H9 (cell line): Measurements from ENCODE around the gene ZNF304. TPM values are rescaled to one million over a fixed set of nuclear protein-coding genes. Genes with fewer than 3 reads are reported as not detected.

Source experiments
- DNase-seq: peaks from one replicate; pipeline ENCODE4 v3.0.0-alpha.2; 2017
- H2AFZ ChIP-seq: one replicate; pipeline ENCODE4 v1.6.1; 2013; ENCODE audit warnings: mild to moderate bottlenecking, low read length, control low read depth, moderate library complexity
- H2AK5ac ChIP-seq: 2 replicates; pipeline ENCODE4 v1.6.1; 2013; ENCODE audit warnings: low read length, control low read depth, mixed read lengths; ENCODE audit not compliant: insufficient read length
- H2BK120ac ChIP-seq: one replicate; pipeline ENCODE4 v1.6.1; 2013; ENCODE audit warnings: low read depth, mild to moderate bottlenecking, low read length, control low read depth, inconsistent platforms; ENCODE audit not compliant: poor library complexity, severe bottlenecking
- H2BK12ac ChIP-seq: 2 replicates; pipeline ENCODE4 v1.6.1; 2013; ENCODE audit warnings: low read length, control low read depth, mixed read lengths, low read depth; ENCODE audit not compliant: insufficient read length
- H2BK15ac ChIP-seq: 2 replicates; pipeline ENCODE4 v1.6.1; 2013; ENCODE audit warnings: low read depth, low read length, control low read depth
- H2BK20ac ChIP-seq: one replicate; pipeline ENCODE4 v1.6.1; 2013; ENCODE audit warnings: low read depth, mild to moderate bottlenecking, low read length, control low read depth, inconsistent platforms; ENCODE audit not compliant: poor library complexity, severe bottlenecking
- H2BK5ac ChIP-seq: 2 replicates; pipeline ENCODE4 v1.6.1; 2013; ENCODE audit warnings: low read length, control low read depth, mixed read lengths; ENCODE audit not compliant: insufficient read length
- H3K14ac ChIP-seq: 2 replicates; pipeline ENCODE4 v1.6.1; 2013; ENCODE audit warnings: low read length, control low read depth; ENCODE audit not compliant: insufficient read depth
- H3K18ac ChIP-seq: 2 replicates; pipeline ENCODE4 v1.6.1; 2013; ENCODE audit warnings: low read depth, mild to moderate bottlenecking, mixed read lengths, low read length, control low read depth; ENCODE audit not compliant: insufficient read length
- H3K23ac ChIP-seq: 2 replicates; pipeline ENCODE4 v1.6.1; 2013; ENCODE audit warnings: low read length, control low read depth, mixed read lengths, low read depth; ENCODE audit not compliant: insufficient read length
- H3K23me2 ChIP-seq: 2 replicates; pipeline ENCODE4 v1.6.1; 2013; ENCODE audit warnings: low read depth, mild to moderate bottlenecking, mixed read lengths, low read length, control low read depth; ENCODE audit not compliant: insufficient read length, poor library complexity, severe bottlenecking
- H3K27ac ChIP-seq: 2 replicates; pipeline ENCODE4 v1.5.1; 2013; ENCODE audit warnings: low read length, control low read depth, mixed read lengths, low read depth; ENCODE audit not compliant: insufficient read length
- H3K27me3 ChIP-seq: 2 replicates; pipeline ENCODE4 v1.6.1; 2013; ENCODE audit warnings: low read length, control low read depth, inconsistent platforms; ENCODE audit not compliant: insufficient read depth
- H3K4ac ChIP-seq: 2 replicates; pipeline ENCODE4 v1.6.1; 2013; ENCODE audit warnings: low read depth, mild to moderate bottlenecking, control low read depth, inconsistent platforms, low read length, moderate library complexity
- H3K4me1 ChIP-seq: 2 replicates; pipeline ENCODE4 v1.6.1; 2013; ENCODE audit warnings: low read length, control low read depth, inconsistent platforms; ENCODE audit not compliant: insufficient read depth
- H3K4me2 ChIP-seq: 2 replicates; pipeline ENCODE4 v1.6.1; 2013; ENCODE audit warnings: low read length, control low read depth, mixed read lengths; ENCODE audit not compliant: insufficient read length, insufficient read depth
- H3K56ac ChIP-seq: 2 replicates; pipeline ENCODE4 v1.6.1; 2013; ENCODE audit warnings: low read depth, mild to moderate bottlenecking, mixed read lengths, low read length, control low read depth; ENCODE audit not compliant: insufficient read length
- H3K79me1 ChIP-seq: 2 replicates; pipeline ENCODE4 v1.6.1; 2013; ENCODE audit warnings: low read depth, mild to moderate bottlenecking, moderate library complexity, low read length, control low read depth, inconsistent platforms; ENCODE audit not compliant: insufficient read depth, poor library complexity, severe bottlenecking
- H3K79me2 ChIP-seq: 2 replicates; pipeline ENCODE4 v1.6.1; 2013; ENCODE audit warnings: low read length, control low read depth, inconsistent platforms; ENCODE audit not compliant: insufficient read depth
- H3K9ac ChIP-seq: 2 replicates; pipeline ENCODE4 v1.6.1; 2013; ENCODE audit warnings: low read length, control low read depth, mixed read lengths; ENCODE audit not compliant: insufficient read length; ENCODE audit errors: extremely low read depth
- H3K9me3 ChIP-seq: one replicate; pipeline ENCODE4 v1.6.1; 2013; ENCODE audit warnings: low read depth, low read length, inconsistent platforms; ENCODE audit not compliant: control insufficient read depth
- H3T11ph ChIP-seq: one replicate; pipeline ENCODE4 v1.6.1; 2013; ENCODE audit warnings: mild to moderate bottlenecking, low read length, control low read depth, inconsistent platforms
- H4K20me1 ChIP-seq: one replicate; pipeline ENCODE4 v1.6.1; 2013; ENCODE audit not compliant: control insufficient read depth, insufficient read length, insufficient read depth
- H4K5ac ChIP-seq: 2 replicates; pipeline ENCODE4 v1.6.1; 2013; ENCODE audit warnings: low read depth, mild to moderate bottlenecking, mixed read lengths, low read length, control low read depth; ENCODE audit not compliant: insufficient read length
- H4K8ac ChIP-seq: replicated peaks from 2 replicates; pipeline ENCODE4 v1.6.1; 2013; ENCODE audit warnings: low read length, control low read depth, mixed read lengths, low read depth; ENCODE audit not compliant: insufficient read length
- H4K91ac ChIP-seq: 2 replicates; pipeline ENCODE4 v1.6.1; 2013; ENCODE audit warnings: low read depth, mild to moderate bottlenecking, moderate library complexity, mixed read lengths, low read length, control low read depth; ENCODE audit not compliant: insufficient read length
- H3K27ac Mint-ChIP-seq, 3 experiments: 2 replicates in 2 of 3; 3 replicates in 1 of 3; pipeline ENCODE4 v1.8.0; 2020 to 2021; ENCODE audit warnings: mixed read lengths in 3 of 3, mild to moderate bottlenecking in 1 of 3, moderate library complexity in 1 of 3
- H3K27me3 Mint-ChIP-seq: 2 replicates; pipeline ENCODE4 v1.8.0; 2021; ENCODE audit warnings: low read depth, mild to moderate bottlenecking, moderate library complexity, mixed read lengths
- H3K36me3 Mint-ChIP-seq, 3 experiments: 2 replicates in 2 of 3; 3 replicates in 1 of 3; pipeline ENCODE4 v1.8.0; 2020 to 2021; ENCODE audit warnings: low read depth in 3 of 3, mixed read lengths in 3 of 3; ENCODE audit not compliant: insufficient read depth in 1 of 3
- H3K4me1 Mint-ChIP-seq, 2 experiments: 2 replicates each; pipeline ENCODE4 v1.8.0; 2020; ENCODE audit warnings: mixed read lengths in 2 of 2
- H3K4me3 Mint-ChIP-seq, 2 experiments: 2 replicates in 1 of 2; 3 replicates in 1 of 2; pipeline ENCODE4 v1.8.0; 2020 to 2021; ENCODE audit warnings: mild to moderate bottlenecking in 2 of 2, mixed read lengths in 2 of 2, moderate library complexity in 1 of 2
- H3K9me3 Mint-ChIP-seq, 2 experiments: 2 replicates in 1 of 2; 3 replicates in 1 of 2; pipeline ENCODE4 v1.8.0; 2020; ENCODE audit warnings: mild to moderate bottlenecking in 2 of 2, mixed read lengths in 2 of 2, moderate library complexity in 1 of 2
- WGBS: extraction: QIAGEN DNeasy Blood & Tissue Kit; methylation state at CpG from one replicate; pipeline ENCODE4 v1.1.7; 2013; ENCODE audit warnings: missing lambda C conversion rate, low lambda C conversion rate, mixed read lengths; ENCODE audit not compliant: insufficient read length; ENCODE audit errors: extremely low coverage; 5-methylcytosine and 5-hydroxymethylcytosine counted together
- total RNA-seq: library from RNA; stranded (reverse); gene quantifications from 2 replicates; pipeline ENCODE4 v1.2.1, GENCODE V29; 2021
- TF ChIP-seq, protein P1 (sequence below): fragments of 200-600 bp; sonication (generic); conservative IDR thresholded peaks from 3 replicates; pipeline ENCODE4 v1.8.0; 2021; ENCODE audit warnings: antibody characterized with exemption, mild to moderate bottlenecking

ZNF304 gene
- total RNA-seq, 1 experiment from 2014 or later, result 13.5 TPM

DNA sequence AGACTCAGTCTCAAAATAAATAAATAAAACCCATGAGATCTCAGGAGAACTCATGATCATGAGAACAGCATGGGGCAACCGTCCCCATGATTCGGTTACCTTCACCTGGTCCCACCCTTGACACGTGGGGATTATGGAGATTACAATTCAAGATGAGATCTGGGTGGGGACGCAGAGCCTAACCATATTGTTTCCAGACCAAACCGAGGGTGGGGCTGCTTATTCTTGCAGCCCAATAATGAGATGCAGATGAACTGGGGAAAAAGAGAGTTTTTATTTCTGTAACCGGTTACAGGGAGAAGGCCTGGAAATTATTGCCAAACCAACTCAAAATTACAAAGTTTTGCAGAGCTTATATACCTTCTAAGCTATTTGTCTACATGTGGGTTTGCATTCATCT lies 25.1 kb downstream of the ZNF304 start:
- no peak overlapping the region for H3K27ac Mint-ChIP-seq
- no peak overlapping the region for H2BK120ac ChIP-seq
- no CpG with 5 or more reads among the region's 6 CpGs for WGBS
- H3K27ac ChIP-seq, result no peak overlapping the region
- no peak overlapping the region for H2BK12ac ChIP-seq
- H3K36me3 Mint-ChIP-seq, result peaks cover 58 to 71% (median 70%) of the 10 kb centered on the region in 3 experiments
- H2BK5ac ChIP-seq, result no peak overlapping the region
- H3K4me2 ChIP-seq, result no peak overlapping the region
- no peak overlapping the region for H4K5ac ChIP-seq
- no peak overlapping the region for H2BK20ac ChIP-seq
- H3K23ac ChIP-seq, result no peak overlapping the region
- no peak overlapping the region for H4K91ac ChIP-seq
- no peak overlapping the region for H2AK5ac ChIP-seq
- no peak overlapping the region for H3K56ac ChIP-seq
- H3K4me1 ChIP-seq, result no peaks in the 10 kb centered on the region
- H4K20me1 ChIP-seq, result no peaks in the 10 kb centered on the region
- H3K4ac ChIP-seq, result no peak overlapping the region
- no peaks in the 10 kb centered on the region for H3K27me3 ChIP-seq
- no peak overlapping the region for H3K18ac ChIP-seq
- H3K4me1 Mint-ChIP-seq, result no peaks in the 10 kb centered on the region
- TF ChIP-seq, protein P1, sequence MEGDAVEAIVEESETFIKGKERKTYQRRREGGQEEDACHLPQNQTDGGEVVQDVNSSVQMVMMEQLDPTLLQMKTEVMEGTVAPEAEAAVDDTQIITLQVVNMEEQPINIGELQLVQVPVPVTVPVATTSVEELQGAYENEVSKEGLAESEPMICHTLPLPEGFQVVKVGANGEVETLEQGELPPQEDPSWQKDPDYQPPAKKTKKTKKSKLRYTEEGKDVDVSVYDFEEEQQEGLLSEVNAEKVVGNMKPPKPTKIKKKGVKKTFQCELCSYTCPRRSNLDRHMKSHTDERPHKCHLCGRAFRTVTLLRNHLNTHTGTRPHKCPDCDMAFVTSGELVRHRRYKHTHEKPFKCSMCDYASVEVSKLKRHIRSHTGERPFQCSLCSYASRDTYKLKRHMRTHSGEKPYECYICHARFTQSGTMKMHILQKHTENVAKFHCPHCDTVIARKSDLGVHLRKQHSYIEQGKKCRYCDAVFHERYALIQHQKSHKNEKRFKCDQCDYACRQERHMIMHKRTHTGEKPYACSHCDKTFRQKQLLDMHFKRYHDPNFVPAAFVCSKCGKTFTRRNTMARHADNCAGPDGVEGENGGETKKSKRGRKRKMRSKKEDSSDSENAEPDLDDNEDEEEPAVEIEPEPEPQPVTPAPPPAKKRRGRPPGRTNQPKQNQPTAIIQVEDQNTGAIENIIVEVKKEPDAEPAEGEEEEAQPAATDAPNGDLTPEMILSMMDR, result no peak
- no peak overlapping the region for H3K9ac ChIP-seq
- no peak overlapping the region for H3K4me3 Mint-ChIP-seq
- no peaks in the 10 kb centered on the region for H3K23me2 ChIP-seq
- H3K79me1 ChIP-seq, result no peaks in the 10 kb centered on the region
- DNase-seq, result no peak
- peaks cover 31% of the 10 kb centered on the region for H3K9me3 ChIP-seq
- H2AFZ ChIP-seq, result no peak overlapping the region
- H3K27me3 Mint-ChIP-seq, result no peaks in the 10 kb centered on the region; the same call in 1 of the 2 replicates
- peaks cover 49 to 58% of the 10 kb centered on the region in 2 experiments for H3K9me3 Mint-ChIP-seq
- no peaks in the 10 kb centered on the region for H3K79me2 ChIP-seq
- no peak overlapping the region for H3T11ph ChIP-seq
- no peak overlapping the region for H2BK15ac ChIP-seq
- H3K14ac ChIP-seq, result no peak overlapping the region
- H4K8ac ChIP-seq, result no peak overlapping the region
